ENCODE measurements around the gene SETDB1. TPM values are rescaled to one million over a fixed set of nuclear protein-coding genes. Genes with fewer than 3 reads are reported as not detected.

SETDB1 gene
- total and polyA plus RNA-seq, 2 of the 8 experiments (the other 6 are each of a cell fraction or from before 2014, with no cell fraction given) = 27.5 to 48.8 TPM

- peaks cover 21 to 47% of the 10 kb centered on the region in 2 experiments for H3K79me2 ChIP-seq (ENCODE audit: control insufficient read depth in 1 of 2, insufficient read depth in 2 of 2, low read length in 2 of 2)
- CTCF ChIA-PET (ENCODE audit: partially characterized antibody) = interaction anchor here (0.9 to 14.5 kb wide), 2 partner anchors 22 to 48 kb away, joined by 3 to 183 read pairs; no protein-coding TSS in a partner anchor
Measured at GRCh38 chr1:150974580-150975478, 48.7 kb downstream of the SETDB1 start, which contains the start of gene CERS2. Gene CERS2, minus strand, starts transcription at chr1:150974835. Its CDS starts 5,745 bp downstream, at chr1:150969090.

More at GRCh38 chr1:150974580-150975478, 48.7 kb downstream of the SETDB1 start, which contains the start of gene CERS2:
- H2BK20ac ChIP-seq (ENCODE audit: low read length) = no peak within 1 kb of the TSS
- H2BK5ac ChIP-seq (ENCODE audit: low read depth, low read length) = peak within 1 kb of the TSS; percentile 71; the same call in 1 of the 2 replicates
- no peak within 1 kb of the TSS for H3K56ac ChIP-seq (replicated peaks; ENCODE audit: insufficient read length, low read depth, low read length)
- H3K14ac ChIP-seq (ENCODE audit: insufficient read length) = no peak within 1 kb of the TSS
- H3K36me3 ChIP-seq (ENCODE audit: control insufficient read depth in 2 of 4, insufficient read depth in 4 of 4, low read length in 3 of 4) = no peaks in the 10 kb centered on the region
- H3K23ac ChIP-seq (ENCODE audit: insufficient read length) = no peak within 1 kb of the TSS
- peaks cover 13% of the 10 kb centered on the region for H3K79me1 ChIP-seq (ENCODE audit: low read depth, low read length)
- DNase-seq (ENCODE audit: low read depth in 1 of 2, low spot score in 2 of 2) (peak in 1 of 2 experiments; percentile 77), FAIRE-seq (no peak)
- peaks cover 10 to 20% of the 10 kb centered on the region in 2 experiments for H4K20me1 ChIP-seq (replicated peaks in 1 of 2; ENCODE audit: control insufficient read depth in 1 of 2, insufficient read depth in 2 of 2, low read length in 2 of 2)
- peak within 1 kb of the TSS; percentile 73 for H4K5ac ChIP-seq (ENCODE audit: insufficient read length, low read depth, low read length)
- no peaks in the 10 kb centered on the region for H3K9me3 ChIP-seq (ENCODE audit: insufficient read depth in 2 of 2, low read depth in 1 of 2, low read length in 1 of 2)
- POLR2A ChIA-PET (ENCODE audit: partially characterized antibody) = interaction anchor here (1.0 to 10.5 kb wide), 11 partner anchors 9 to 419 kb away, joined by 3 to 133 read pairs (median 5); partner anchors contain the start of genes ANXA9 and MINDY1
- H3K4me2 ChIP-seq (ENCODE audit: insufficient read depth in 1 of 2, low read depth in 2 of 2, low read length in 2 of 2) = peak within 1 kb of the TSS; percentile 83 to 93
- no peaks in the 10 kb centered on the region for H3K27me3 ChIP-seq (replicated peaks in 1 of 4; ENCODE audit: control insufficient read depth in 3 of 4, extremely low read depth in 1 of 4, insufficient read depth in 3 of 4, low read length in 3 of 4)
- H3K23me2 ChIP-seq (ENCODE audit: low read depth, low read length) = peaks cover 12% of the 10 kb centered on the region; the same call in 1 of the 2 replicates
- peak within 1 kb of the TSS; percentile 74 to 91 (median 80) for H3K4me3 ChIP-seq (ENCODE audit: extremely low read depth in 1 of 4, insufficient read depth in 2 of 4, low read depth in 3 of 4, low read length in 4 of 4)
- H4K91ac ChIP-seq (replicated peaks; ENCODE audit: insufficient read length, low read length) = peak within 1 kb of the TSS; percentile 87
- WGBS, 2 experiments (ENCODE audit: extremely low coverage in 1 of 2, insufficient coverage in 1 of 2, insufficient read length in 1 of 2, insufficient replicate concordance in 2 of 2, low coverage in 1 of 2, low lambda C conversion rate in 2 of 2, missing lambda C conversion rate in 1 of 2) = 5% methylated on average over 37 of the region's 106 CpGs; no CpG with 5 or more reads in 1 of the 2 experiments
- H2BK12ac ChIP-seq (ENCODE audit: low read depth, low read length) = peak within 1 kb of the TSS; percentile 18; the same call in 1 of the 2 replicates
- peak within 1 kb of the TSS; percentile 64 to 90 (median 76) for H3K9ac ChIP-seq (replicated peaks in 1 of 4; ENCODE audit: extremely low read depth in 1 of 4, low read depth in 3 of 4, low read length in 3 of 4)
- peak within 1 kb of the TSS; percentile 94; the same call in 1 of the 2 replicates for H4K8ac ChIP-seq (ENCODE audit: extremely low read depth, insufficient read depth, low read length)
- peak; percentile 75 for TF ChIP-seq KDM4A (IDR thresholded peaks at IDR 0.05; ENCODE audit: low read depth, low read length, severe bottlenecking)
- no peak for TF ChIP-seq NRF1 (IDR thresholded peaks at IDR 0.05; ENCODE audit: low read depth, low read length)
- TF ChIP-seq BACH1 (IDR thresholded peaks at IDR 0.05; ENCODE audit: low read length) = 0 out of 2 replicates have a peak, but pooled peaks have one; percentile 13
- 0 out of 2 replicates have a peak, but pooled peaks have one; percentile 61 for TF ChIP-seq PHF8 (conservative IDR thresholded peaks at IDR 0.05; ENCODE audit: low read depth, low read length)
- TF ChIP-seq TAF1 (IDR thresholded peaks at IDR 0.05; ENCODE audit: low read depth, low read length) = 0 out of 2 replicates have a peak, but pooled peaks have one; percentile 13
- H2AK5ac ChIP-seq (ENCODE audit: low read depth, low read length) = no peak within 1 kb of the TSS; the same call in 1 of the 2 replicates
- peak within 1 kb of the TSS; percentile 36 for H3K4ac ChIP-seq (replicated peaks; ENCODE audit: insufficient read length, low read depth, low read length)
- no peak within 1 kb of the TSS for H2AFZ ChIP-seq (ENCODE audit: low read length)
- peaks cover 20 to 48% (median 38%) of the 10 kb centered on the region in 4 experiments for H3K4me1 ChIP-seq (replicated peaks in 1 of 4; ENCODE audit: control insufficient read depth in 3 of 4, insufficient read depth in 4 of 4, low read length in 3 of 4)
- no peak within 1 kb of the TSS for H2BK120ac ChIP-seq (replicated peaks; ENCODE audit: low read depth, low read length)
- H2BK15ac ChIP-seq (ENCODE audit: low read length) = peak within 1 kb of the TSS; percentile 95; the same call in 1 of the 2 replicates
- H3K27ac ChIP-seq (ENCODE audit: low read depth, low read length) = peak within 1 kb of the TSS; percentile 64; the same call in 1 of the 2 replicates
- peak within 1 kb of the TSS; percentile 78; the same call in 1 of the 2 replicates for H3K18ac ChIP-seq (ENCODE audit: extremely low read depth, low read length)

Data from H1 (cell line).